Activated CD4-positive, alpha-beta T cell treated with anti-CD3 and anti-CD28 coated beads for 48 hours (primary cell): Measurements from ENCODE around the gene SIT1.
"Not testable (repeated sequence)": the region's sequence is repeated elsewhere in the genome, so short reads cannot be mapped to it uniquely, and the experiment has no call there.

Experiments
- DNase-seq: peaks from one replicate; pipeline ENCODE4 v3.0.0-alpha.2; 2020

The SIT1 gene

DNA sequence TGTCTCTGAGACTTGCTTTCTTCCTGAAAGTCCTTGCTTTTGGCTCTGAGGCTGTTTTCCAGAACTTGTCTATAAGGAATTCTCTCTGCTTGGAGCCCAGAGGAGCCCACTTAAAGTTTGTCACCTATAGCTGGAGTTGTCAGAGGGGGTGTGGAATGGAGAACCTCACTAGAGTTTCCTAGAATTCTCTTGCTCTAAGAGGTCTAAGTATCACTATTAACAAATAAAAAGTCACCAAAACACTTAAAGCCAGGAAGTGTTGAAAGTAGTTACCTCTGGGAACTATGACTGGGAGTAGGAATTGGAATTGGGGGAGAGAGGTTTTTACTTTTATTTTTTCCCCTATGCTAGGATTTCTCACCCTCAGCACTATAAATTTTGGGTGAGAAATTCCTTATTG is 15.0 kb downstream of the SIT1 start:
- DNase-seq = no peak

DNA sequence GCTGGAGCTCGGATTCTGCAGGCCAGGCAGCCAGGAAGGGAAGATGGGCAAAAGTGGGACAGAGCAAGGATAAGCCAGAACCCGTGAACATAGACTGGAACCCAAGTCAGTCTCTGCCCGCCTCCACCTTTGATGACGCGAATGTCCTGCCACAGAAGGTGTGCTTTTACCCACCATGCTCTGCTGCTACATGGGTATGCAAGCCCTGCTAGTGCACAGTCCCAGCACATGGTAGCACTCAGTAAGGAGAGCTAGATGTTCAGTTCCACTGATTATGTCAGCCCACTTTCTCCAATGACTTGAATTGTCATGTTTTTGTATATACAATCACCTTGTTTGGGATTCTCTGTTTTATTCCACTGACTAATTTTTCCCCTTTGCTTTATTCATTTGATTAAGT is 21.1 kb downstream of the SIT1 start:
- DNase-seq = no peak

DNA sequence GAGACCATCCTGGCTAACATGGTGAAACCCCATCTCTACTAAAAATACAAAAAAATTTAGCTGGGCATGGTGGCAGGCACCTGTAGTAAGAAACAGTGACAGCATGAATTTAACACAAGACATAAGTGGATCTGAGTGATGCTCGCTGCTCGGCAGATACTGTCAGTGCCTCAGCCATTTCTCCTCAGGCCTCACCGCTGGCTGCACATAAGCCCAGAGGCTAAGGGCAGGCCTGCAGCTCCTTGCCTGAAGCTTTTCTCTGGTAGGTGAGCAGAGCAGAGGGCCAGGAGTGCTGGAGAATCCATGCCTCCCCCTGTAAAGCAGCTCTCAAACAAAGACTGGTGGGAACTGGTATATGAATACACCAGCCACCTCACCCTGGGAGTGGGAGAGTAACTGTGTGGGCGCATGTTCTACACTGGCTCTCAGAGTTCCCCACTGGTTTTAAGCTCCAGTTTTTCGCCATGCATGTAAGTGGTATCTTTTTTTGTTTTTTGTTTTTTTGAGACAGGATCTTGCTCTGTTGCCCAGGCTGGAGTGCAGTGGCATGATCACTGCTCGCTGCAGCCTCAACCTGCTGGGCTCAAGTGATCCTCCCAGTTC is 22.2 kb downstream of the SIT1 start:
- no peak for DNase-seq

- no peak for DNase-seq
These were observed 23.2 kb downstream of the SIT1 start for GRCh38 chr9:35627575-35627974.

DNA sequence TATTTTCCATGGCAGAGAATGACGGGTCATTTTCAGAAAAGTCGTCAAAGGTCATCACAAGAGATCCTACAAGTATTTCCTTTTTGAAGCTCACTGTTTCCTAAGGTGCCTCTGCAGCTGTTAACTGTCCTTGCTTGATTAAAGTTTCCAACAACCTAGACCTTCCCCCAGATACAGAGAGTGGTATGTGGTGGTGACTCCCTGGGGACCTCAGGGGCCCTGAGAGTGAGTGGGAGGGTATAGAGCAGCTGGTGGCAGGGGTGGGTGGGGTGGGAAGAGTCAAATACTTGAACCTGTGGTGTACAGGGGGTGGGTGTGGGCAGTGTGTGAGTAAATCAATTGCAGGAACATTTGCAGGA is 31.0 kb downstream of the SIT1 start:
- DNase-seq = peak; percentile 33

- peak; percentile 57 for DNase-seq
These were observed 31.6 kb downstream of the SIT1 start for GRCh38 chr9:35618854-35619799.

DNA sequence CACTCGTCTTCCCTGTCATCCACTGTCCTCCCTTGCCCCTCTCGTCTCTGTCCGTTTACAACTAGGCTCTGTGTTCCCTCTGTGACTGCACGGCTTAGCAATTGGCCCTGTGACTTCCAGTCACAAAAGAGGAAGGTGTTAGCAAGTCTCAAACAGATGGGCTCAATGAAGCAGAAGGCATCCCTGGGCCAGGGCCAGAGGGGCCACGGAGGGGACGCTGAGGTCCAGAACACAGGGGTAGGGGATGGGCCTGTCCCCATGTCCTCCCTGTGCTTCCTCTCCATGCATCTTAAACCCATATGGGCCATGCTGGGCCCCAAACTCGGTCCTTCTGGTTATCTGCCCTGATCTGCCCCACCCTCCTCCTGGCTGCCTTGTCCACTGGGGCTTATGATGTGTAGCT is 32.4 kb downstream of the SIT1 start, which contains the start of gene CD72:
TSS of gene CD72 (minus strand) at position 89 of the 403 bp plus-strand sequence. CDS start 110 bp downstream, outside the sequence.
- no peak for DNase-seq

- no peak for DNase-seq
These were observed 33.2 kb downstream of the SIT1 start for GRCh38 chr9:35617548-35617947.

- DNase-seq = peak; percentile 72
These were observed 33.9 kb downstream of the SIT1 start for GRCh38 chr9:35616681-35617459.

DNA sequence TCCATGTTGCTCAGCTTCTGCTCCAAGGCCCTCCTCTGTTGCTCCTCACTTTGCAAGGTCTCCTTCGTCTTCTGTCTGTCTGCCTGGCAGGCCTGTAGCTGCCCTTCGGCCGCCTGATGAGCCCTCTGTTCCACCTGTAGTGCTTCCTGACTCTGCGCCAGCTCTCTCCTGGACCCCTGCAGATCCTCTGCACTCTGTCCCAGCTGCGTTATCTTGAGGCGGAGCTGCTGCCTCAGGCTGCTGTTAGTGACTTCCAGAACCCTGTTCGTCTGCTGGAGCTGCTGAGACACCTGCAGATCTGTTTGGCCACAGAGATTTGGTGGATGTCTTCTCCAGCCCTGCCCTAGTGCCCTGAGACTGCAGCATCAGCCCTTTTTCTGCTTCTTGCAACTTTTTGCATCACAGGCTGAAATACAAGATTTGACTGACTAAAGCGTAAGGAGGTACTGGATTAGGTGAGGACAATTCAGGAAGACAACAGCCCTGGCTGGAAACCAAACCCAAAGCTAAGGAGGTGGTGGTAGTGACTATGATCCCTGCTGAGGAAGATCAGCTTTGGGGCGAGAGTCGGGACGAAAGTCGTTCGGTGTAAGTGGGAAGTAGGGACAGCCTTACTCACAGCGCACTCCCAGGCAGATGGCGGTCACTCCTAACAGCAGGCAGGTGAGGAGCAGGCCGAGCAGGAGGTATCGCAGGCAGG is 34.6 kb downstream of the SIT1 start:
- no peak for DNase-seq

DNA sequence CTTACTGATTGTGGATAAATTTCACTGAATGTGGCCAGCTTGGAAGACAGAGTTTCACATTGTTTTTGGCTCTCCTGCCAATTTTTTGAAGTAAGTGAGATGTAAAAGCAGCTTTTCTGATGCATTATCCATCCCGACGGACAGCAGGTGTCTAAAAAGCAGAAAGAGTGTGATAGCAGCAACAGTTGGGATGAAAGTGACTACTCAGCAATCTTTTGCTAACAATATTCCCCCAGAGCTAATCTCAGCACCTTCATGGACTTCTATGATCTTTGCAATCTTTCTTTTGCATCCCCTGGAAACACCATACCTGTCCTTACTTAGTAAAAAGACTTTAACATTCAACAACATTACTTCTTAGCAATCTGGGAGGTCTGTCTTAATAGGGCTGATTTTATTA is 37.9 kb downstream of the SIT1 start:
- no peak for DNase-seq

GRCh38 chr9:35612066-35612465 is 38.7 kb downstream of the SIT1 start:
- not testable (repeated sequence) for DNase-seq

DNA sequence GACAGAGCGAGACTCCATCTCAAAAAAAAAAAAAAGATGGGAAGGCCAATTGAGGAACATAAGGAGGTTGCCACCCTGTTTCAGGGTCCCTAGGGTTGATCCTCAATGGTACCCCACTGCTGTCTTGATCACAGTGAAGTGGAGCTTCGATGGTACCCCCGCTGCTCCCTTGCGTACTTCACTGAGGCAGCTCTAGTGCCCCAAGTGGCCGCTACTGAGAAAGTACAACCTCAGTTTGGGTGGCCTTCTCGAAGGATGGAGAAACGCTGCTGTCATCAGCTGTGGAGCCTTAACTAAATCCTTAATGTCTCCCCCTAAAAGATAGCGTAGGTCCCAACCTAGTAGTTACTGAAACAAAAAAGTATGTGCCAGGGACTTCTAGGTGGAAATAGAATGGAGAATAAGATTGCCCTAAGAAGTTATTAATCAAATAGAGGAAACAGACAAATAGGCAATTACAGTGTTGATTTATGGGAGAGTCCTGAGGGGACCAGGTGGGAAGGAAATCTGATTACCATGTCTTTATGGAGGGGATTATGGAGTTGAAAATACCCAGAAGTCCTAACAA is 39.4 kb downstream of the SIT1 start:
- peak; percentile 70 for DNase-seq

DNA sequence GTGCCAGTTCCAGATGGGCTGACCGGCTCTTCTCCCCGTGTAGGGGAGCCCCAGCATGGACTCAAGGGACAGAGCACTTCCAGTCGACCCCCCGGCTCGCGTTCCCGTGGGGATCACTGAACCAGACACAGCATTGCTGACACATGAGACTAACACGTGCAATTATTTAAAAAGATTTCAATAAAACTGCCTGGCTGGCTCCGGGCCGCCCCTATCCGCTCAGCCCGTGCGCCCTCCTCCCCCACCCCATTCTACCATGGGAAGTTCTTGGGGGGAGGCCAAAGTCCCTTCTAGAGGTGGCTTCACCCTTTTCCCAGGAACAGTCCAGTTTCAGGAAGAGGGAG is 40.9 kb downstream of the SIT1 start:
- no peak for DNase-seq

- DNase-seq = no peak
These were observed 41.5 kb downstream of the SIT1 start for GRCh38 chr9:35609001-35609819.

DNA sequence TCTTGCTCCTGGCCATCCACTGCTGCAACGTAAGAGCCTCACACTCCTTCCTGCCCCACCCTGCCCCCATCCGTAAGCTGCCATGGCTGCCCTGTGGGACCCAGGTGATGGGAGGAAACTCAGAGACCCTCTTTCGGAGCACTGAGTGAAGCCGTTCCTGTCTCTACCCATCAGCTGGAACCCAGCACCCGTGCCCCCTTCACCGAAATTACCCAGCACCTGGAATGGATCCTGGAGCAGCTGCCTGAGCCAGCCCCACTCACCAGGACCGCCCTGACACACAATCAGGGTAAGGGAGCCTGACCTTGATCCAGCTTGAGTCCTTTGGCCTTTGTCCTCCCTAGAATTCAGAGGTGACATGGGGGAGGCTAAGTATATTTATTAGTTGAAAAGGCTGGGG is 42.5 kb downstream of the SIT1 start:
- no peak for DNase-seq

GRCh38 chr9:35606726-35607125 is 44.0 kb downstream of the SIT1 start:
- no peak for DNase-seq

GRCh38 chr9:35606138-35606504 is 44.6 kb downstream of the SIT1 start:
- no peak for DNase-seq

GRCh38 chr9:35605351-35606137 is 45.2 kb downstream of the SIT1 start:
- DNase-seq = peak; percentile 46

DNA sequence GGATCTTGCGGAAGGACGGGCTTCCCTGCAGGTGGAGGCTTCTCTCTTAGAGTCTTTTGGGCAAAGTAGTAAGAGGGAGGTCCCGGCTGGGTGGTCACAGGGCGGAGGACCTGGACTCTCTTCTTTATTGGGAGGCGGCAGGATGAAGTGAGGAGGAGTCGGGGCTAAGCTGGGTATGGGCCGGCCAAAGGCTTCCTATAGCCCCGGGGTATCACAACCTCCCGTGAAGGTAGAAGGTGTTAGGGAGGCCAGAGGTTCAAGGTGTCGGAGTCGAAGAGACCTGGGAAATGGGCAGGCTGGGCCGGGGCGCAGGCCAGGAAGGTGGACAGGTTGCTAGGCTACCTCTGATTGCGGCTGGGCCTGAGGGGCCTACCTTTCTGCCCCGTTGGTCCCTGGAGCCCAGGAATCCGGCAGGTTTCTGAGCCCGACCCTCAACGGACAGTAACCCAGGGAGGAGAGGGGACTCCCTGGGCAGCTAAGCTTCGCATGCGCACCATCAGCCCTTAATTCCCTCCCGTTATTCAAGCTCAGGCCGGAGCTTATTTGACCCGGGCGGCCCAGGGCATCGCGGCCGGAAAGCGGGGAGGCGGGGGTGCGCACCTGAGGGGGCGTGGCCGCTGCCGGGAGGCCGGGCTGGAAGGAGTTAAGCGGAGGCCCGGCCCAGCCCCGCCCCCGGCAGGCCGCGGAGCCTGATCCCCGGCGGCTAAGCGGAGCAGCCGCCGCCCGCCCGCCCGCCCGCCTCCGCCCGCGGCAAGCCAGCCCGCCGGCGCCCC is 46.0 kb downstream of the SIT1 start, which contains the start of gene TESK1:
TSS of gene TESK1 (plus strand) at position 685 of the 773 bp plus-strand sequence. CDS start 358 bp downstream, outside the sequence.
- peak; percentile 90 for DNase-seq
